Measurements from ENCODE around the gene ATP8B4.

The ATP8B4 gene

GRCh38 chr15:49817100-49817499, 301.9 kb downstream of the ATP8B4 start:
- no peak for TF ChIP-seq CTCF (IDR thresholded peaks at IDR 0.05; ENCODE audit: insufficient read depth, low read depth, low read length, missing control alignments)
- DNase-seq (ENCODE audit: low read depth) = no peak
- H3K4me3 ChIP-seq (ENCODE audit: low read depth, low read length) = no peak overlapping the region

- no peak overlapping the region for H3K4me3 ChIP-seq (ENCODE audit: low read depth, low read length)
- TF ChIP-seq CTCF (IDR thresholded peaks at IDR 0.05; ENCODE audit: insufficient read depth, low read depth, low read length, missing control alignments) = no peak
- peak; percentile 36 for DNase-seq (ENCODE audit: low read depth)
These were observed 303.1 kb downstream of the ATP8B4 start for GRCh38 chr15:49815950-49816349.

DNA sequence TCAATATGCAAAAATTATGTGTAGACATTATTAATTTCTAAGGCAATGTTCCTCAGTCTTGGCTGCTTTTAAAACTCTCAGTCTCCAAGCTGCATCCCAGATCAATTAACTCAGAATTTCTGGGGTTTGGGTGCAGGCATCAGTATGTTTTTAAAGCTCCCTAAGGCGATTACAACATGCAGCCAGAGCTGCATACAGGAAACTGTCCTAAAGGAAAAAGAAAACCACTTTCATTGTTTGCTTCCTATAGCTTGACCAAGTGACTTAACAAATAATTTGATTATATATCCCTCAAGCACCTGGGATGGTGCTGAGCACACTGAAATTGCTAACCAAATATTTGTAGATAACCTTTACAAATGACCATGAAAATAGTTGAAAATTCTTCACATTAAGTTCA, 303.5 kb downstream of the ATP8B4 start:
- no peak overlapping the region for H3K4me3 ChIP-seq (ENCODE audit: low read depth, low read length)
- DNase-seq (ENCODE audit: low read depth) = no peak
- TF ChIP-seq CTCF (IDR thresholded peaks at IDR 0.05; ENCODE audit: insufficient read depth, low read depth, low read length, missing control alignments) = no peak

- no peak overlapping the region for H3K4me3 ChIP-seq (ENCODE audit: low read depth, low read length)
- DNase-seq (ENCODE audit: low read depth) = no peak
- no peak for TF ChIP-seq CTCF (IDR thresholded peaks at IDR 0.05; ENCODE audit: insufficient read depth, low read depth, low read length, missing control alignments)
These were observed 304.3 kb downstream of the ATP8B4 start for GRCh38 chr15:49814709-49815108.

DNA sequence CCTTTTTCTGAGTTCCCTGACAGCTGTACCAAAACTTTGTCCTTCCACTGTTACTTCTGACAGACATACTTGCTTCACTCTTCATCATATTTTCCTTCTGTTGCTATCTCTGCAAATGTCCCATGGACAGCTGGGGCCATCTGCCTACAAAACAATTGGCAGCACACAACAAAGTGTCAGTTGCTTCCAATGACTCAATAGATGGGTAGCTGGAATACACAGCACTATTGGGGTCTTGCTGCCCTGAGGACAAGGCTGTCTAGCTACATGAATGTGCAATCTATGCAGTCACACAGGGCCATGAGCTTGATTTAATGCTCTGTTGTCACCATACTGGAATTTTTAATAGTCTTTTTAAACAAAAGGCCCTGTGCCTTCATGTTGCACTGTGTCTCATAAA, 305.4 kb downstream of the ATP8B4 start:
- no peak for TF ChIP-seq CTCF (IDR thresholded peaks at IDR 0.05; ENCODE audit: insufficient read depth, low read depth, low read length, missing control alignments)
- no peak overlapping the region for H3K4me3 ChIP-seq (ENCODE audit: low read depth, low read length)
- DNase-seq (ENCODE audit: low read depth) = no peak

- no peak overlapping the region for H3K4me3 ChIP-seq (ENCODE audit: low read depth, low read length)
- DNase-seq (ENCODE audit: low read depth) = no peak
- TF ChIP-seq CTCF (IDR thresholded peaks at IDR 0.05; ENCODE audit: insufficient read depth, low read depth, low read length, missing control alignments) = no peak
These were observed 308.3 kb downstream of the ATP8B4 start for GRCh38 chr15:49810720-49811119.

DNA sequence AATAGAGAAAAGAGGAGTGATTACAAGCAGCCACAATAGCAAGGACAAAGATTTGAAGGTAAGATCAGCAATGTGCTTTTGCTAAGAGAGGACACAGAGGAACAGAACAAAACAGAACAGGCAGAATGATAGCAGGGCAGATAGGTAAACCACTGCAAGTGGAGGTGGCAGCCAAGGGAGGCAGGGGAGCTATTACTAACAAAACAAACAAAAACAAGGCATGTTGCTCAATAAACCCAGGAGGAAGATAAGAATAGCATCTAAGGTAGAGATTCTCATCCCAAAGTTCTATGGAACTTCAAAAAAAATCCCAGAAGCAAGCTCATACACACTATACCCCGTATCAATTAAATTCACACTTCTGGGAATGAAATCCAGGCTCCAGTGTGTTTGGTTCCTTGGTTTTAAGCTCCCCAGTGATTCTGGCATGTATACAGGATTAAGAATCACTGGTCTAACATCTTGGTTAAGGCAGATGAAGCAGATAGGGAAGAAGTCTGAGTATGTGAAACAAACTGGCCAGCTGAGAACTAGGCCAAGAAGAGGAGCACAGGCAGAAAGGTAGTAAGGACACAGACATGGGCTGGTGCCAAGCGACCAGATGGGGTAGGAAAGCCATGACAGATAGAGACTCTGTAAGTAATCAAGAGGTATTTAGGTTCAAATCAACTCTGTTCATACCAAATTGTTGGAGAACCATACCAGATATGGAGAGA, 309.0 kb downstream of the ATP8B4 start:
- TF ChIP-seq CTCF (IDR thresholded peaks at IDR 0.05; ENCODE audit: insufficient read depth, low read depth, low read length, missing control alignments) = no peak
- DNase-seq (ENCODE audit: low read depth) = no peak
- H3K4me3 ChIP-seq (ENCODE audit: low read depth, low read length) = no peak overlapping the region
